Cardiac muscle cell (in vitro differentiated cells and primary cell): Measurements from ENCODE around the gene MDFIC. TPM values are rescaled to one million over a fixed set of nuclear protein-coding genes. Genes with fewer than 3 reads are reported as not detected.

Experiments
- DNase-seq, 2 donors: peaks; one replicate each; pipeline versions ENCODE4 v3.0.0 to v3.0.0-alpha.2; 2010 to 2017; ENCODE audit warnings: low read depth in 1 of 2, low spot score in 1 of 2
- H3K27ac ChIP-seq: fragments of 200-600 bp; sonication (generic); 2 replicates; pipeline ENCODE4 v1.5.1; 2016
- H3K27me3 ChIP-seq: fragments of 200-600 bp; sonication (generic); 2 replicates; pipeline ENCODE4 v1.6.0; 2016; ENCODE audit warnings: control low read depth
- H3K36me3 ChIP-seq: fragments of 200-600 bp; sonication (generic); 2 replicates; pipeline ENCODE4 v1.5.1; 2016; ENCODE audit warnings: control low read depth
- H3K4me1 ChIP-seq: fragments of 200-600 bp; sonication (generic); 2 replicates; pipeline ENCODE4 v1.8.1; 2017; ENCODE audit warnings: low read depth, mild to moderate bottlenecking, mixed run types
- H3K4me3 ChIP-seq: fragments of 200-600 bp; sonication (generic); 2 replicates; pipeline ENCODE4 v1.5.1; 2016; ENCODE audit warnings: mild to moderate bottlenecking
- H3K9me3 ChIP-seq: fragments of 200-600 bp; sonication (generic); 2 replicates; pipeline ENCODE4 v1.5.1; 2017; ENCODE audit warnings: low read depth, mild to moderate bottlenecking, control low read depth
- CTCF ChIP-seq: IDR thresholded peaks from 2 replicates; pipeline ENCODE4 v1.5.1; 2012; ENCODE audit warnings: low read depth, mild to moderate bottlenecking, low read length
- polyA plus RNA-seq: library from polyadenylated mRNA; unstranded; fragments of >200 nt; fragmentation: Nextera tagmentation; extraction: Ambion mirVana; gene quantifications from 2 replicates; pipeline ENCODE4 v1.2.1, GENCODE V29; 2016
- total RNA-seq: library from RNA; depleted of rRNA; stranded (reverse); fragments of >200 nt; gene quantifications from 2 replicates; pipeline ENCODE4 v1.2.3, GENCODE V29; 2016

Gene MDFIC
- total and polyA plus RNA-seq, 2 experiments from 2014 or later: 7.1 to 11.7 TPM

- no peaks in the 10 kb centered on the region for H3K36me3 ChIP-seq
- no peaks in the 10 kb centered on the region for H3K9me3 ChIP-seq
- H3K4me3 ChIP-seq: no peak overlapping the region
- H3K27ac ChIP-seq: no peak overlapping the region
- H3K27me3 ChIP-seq: no peaks in the 10 kb centered on the region
- no peaks in the 10 kb centered on the region for H3K4me1 ChIP-seq
- TF ChIP-seq CTCF: no peak
- no peak for DNase-seq
These were observed 75.9 kb downstream of the MDFIC start for GRCh38 chr7:114997487-114998404.

GRCh38 chr7:115004121-115004520 is 82.2 kb downstream of the MDFIC start:
- H3K27me3 ChIP-seq: no peaks in the 10 kb centered on the region
- H3K4me1 ChIP-seq: no peaks in the 10 kb centered on the region
- H3K27ac ChIP-seq: no peak overlapping the region
- no peak for TF ChIP-seq CTCF
- no peak overlapping the region for H3K4me3 ChIP-seq
- no peaks in the 10 kb centered on the region for H3K36me3 ChIP-seq
- no peak for DNase-seq
- H3K9me3 ChIP-seq: no peaks in the 10 kb centered on the region

- no peak for TF ChIP-seq CTCF
- Histone ChIP-seq H3K9me3 (no peaks in the 10 kb centered on the region), H3K36me3 (no peaks in the 10 kb centered on the region), H3K4me1 (no peaks in the 10 kb centered on the region), H3K27ac (no peak overlapping the region), H3K27me3 (no peaks in the 10 kb centered on the region), H3K4me3 (no peak overlapping the region)
- DNase-seq: no peak
These were observed 83.4 kb downstream of the MDFIC start for GRCh38 chr7:115005251-115005650.

- no peaks in the 10 kb centered on the region for H3K4me1 ChIP-seq
- no peaks in the 10 kb centered on the region for H3K9me3 ChIP-seq
- no peak overlapping the region for H3K4me3 ChIP-seq
- TF ChIP-seq CTCF: no peak
- no peaks in the 10 kb centered on the region for H3K27me3 ChIP-seq
- no peak overlapping the region for H3K27ac ChIP-seq
- no peaks in the 10 kb centered on the region for H3K36me3 ChIP-seq
- DNase-seq: no peak
These were observed 84.1 kb downstream of the MDFIC start for GRCh38 chr7:115005953-115006352.

GRCh38 chr7:115007751-115008150 is 85.9 kb downstream of the MDFIC start:
- no peaks in the 10 kb centered on the region for H3K9me3 ChIP-seq
- no peak overlapping the region for H3K27ac ChIP-seq
- no peaks in the 10 kb centered on the region for H3K27me3 ChIP-seq
- H3K36me3 ChIP-seq: no peaks in the 10 kb centered on the region
- no peak for TF ChIP-seq CTCF
- no peaks in the 10 kb centered on the region for H3K4me1 ChIP-seq
- no peak for DNase-seq
- H3K4me3 ChIP-seq: no peak overlapping the region
